ENCODE data around the gene HRH4. TPM values are rescaled to one million over a fixed set of nuclear protein-coding genes. Genes with fewer than 3 reads are reported as not detected.

Gene HRH4
- total RNA-seq, 3 donors from 2014 or later, result 0.28 to 0.29 TPM; not detected in 1

GRCh38 chr18:24475926-24476589 lies 15.6 kb downstream of the HRH4 start:
- no peak for TF ChIP-seq CTCF (IDR thresholded peaks at IDR 0.05)
- ATAC-seq, result no peak
- DNase-seq, result no peak

GRCh38 chr18:24479371-24479770 lies 18.9 kb downstream of the HRH4 start:
- DNase-seq (no peak), ATAC-seq (no peak)
- intact Hi-C loops (cut with DNase I, micrococcal nuclease), result no loop called here
- Histone ChIP-seq H3K36me3 (ENCODE audit: low read depth) (no peaks in the 10 kb centered on the region), H3K4me3 (no peak overlapping the region), H3K4me1 (ENCODE audit: low read depth) (no peaks in the 10 kb centered on the region), H3K9me3 (no peaks in the 10 kb centered on the region)
- TF ChIP-seq CTCF (IDR thresholded peaks at IDR 0.05), result no peak

More at GRCh38 chr18:24475926-24476589, 15.6 kb downstream of the HRH4 start:
- intact Hi-C loops (cut with DNase I, micrococcal nuclease), result no loop called here
- H3K4me1 ChIP-seq (ENCODE audit: low read depth), result no peaks in the 10 kb centered on the region
- no peak overlapping the region for H3K4me3 ChIP-seq
- no peaks in the 10 kb centered on the region for H3K9me3 ChIP-seq
- H3K36me3 ChIP-seq (ENCODE audit: low read depth), result no peaks in the 10 kb centered on the region

- no peak overlapping the region for H3K4me3 ChIP-seq
- DNase-seq, result no peak
- ATAC-seq, result no peak
- H3K9me3 ChIP-seq, result no peaks in the 10 kb centered on the region
- peaks cover 1% of the 10 kb centered on the region for H3K4me1 ChIP-seq (ENCODE audit: low read depth)
- intact Hi-C loops (cut with DNase I, micrococcal nuclease), result no loop called here
- no peak for TF ChIP-seq CTCF (IDR thresholded peaks at IDR 0.05)
- H3K36me3 ChIP-seq (ENCODE audit: low read depth), result no peaks in the 10 kb centered on the region
Observed at GRCh38 chr18:24482821-24483220, 22.4 kb downstream of the HRH4 start.

- intact Hi-C loops (cut with DNase I, micrococcal nuclease), result loop anchor here in 1 of 2 donors (5.0 kb wide), 2 partner anchors 123 to 242 kb away; no protein-coding TSS in a partner anchor
- H3K4me1 ChIP-seq (ENCODE audit: low read depth), result peaks cover 3% of the 10 kb centered on the region
- ATAC-seq (no peak), DNase-seq (no peak)
- H3K36me3 ChIP-seq (ENCODE audit: low read depth), result no peaks in the 10 kb centered on the region
- H3K4me3 ChIP-seq, result no peak overlapping the region
- TF ChIP-seq CTCF (IDR thresholded peaks at IDR 0.05), result no peak
- no peaks in the 10 kb centered on the region for H3K9me3 ChIP-seq
Observed at GRCh38 chr18:24485681-24486080, 25.2 kb downstream of the HRH4 start.

GRCh38 chr18:24486684-24487083 lies 26.2 kb downstream of the HRH4 start:
- intact Hi-C loops (cut with DNase I, micrococcal nuclease), result loop anchor here in 1 of 2 donors (5.0 kb wide), 2 partner anchors 124 to 241 kb away; no protein-coding TSS in a partner anchor
- no peaks in the 10 kb centered on the region for H3K36me3 ChIP-seq (ENCODE audit: low read depth)
- no peak overlapping the region for H3K4me3 ChIP-seq
- TF ChIP-seq CTCF (IDR thresholded peaks at IDR 0.05), result no peak
- H3K9me3 ChIP-seq, result no peaks in the 10 kb centered on the region
- ATAC-seq, result no peak
- DNase-seq, result no peak
- H3K4me1 ChIP-seq (ENCODE audit: low read depth), result peaks cover 3% of the 10 kb centered on the region

Measured in mucosa of descending colon (tissue), 3 donors.